ENCODE results near the gene ZNF408.
"Not testable (repeated sequence)": the region's sequence is repeated elsewhere in the genome, so short reads cannot be mapped to it uniquely, and the experiment has no call there.

Gene ZNF408

DNA sequence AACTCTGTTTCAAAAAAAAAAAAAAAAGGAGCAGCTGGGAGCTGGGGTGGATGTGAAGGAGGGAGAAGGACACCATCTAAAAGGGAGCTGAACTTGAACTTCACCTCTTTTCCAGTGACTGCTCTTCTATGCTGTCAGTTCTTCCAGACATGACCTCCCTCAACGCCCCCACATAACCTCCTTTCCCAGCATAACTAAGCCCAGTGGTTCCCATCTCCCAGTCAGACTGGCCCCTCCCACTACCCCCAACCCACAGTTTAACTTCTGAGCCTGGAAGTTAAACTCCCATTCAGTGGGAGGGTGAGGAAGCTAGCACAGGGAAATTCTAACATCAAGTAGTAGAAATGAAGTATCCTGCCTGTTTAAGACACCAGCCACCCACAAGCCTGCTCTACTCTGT lies 2.2 kb upstream of the ZNF408 start:
- no peak for DNase-seq

DNA sequence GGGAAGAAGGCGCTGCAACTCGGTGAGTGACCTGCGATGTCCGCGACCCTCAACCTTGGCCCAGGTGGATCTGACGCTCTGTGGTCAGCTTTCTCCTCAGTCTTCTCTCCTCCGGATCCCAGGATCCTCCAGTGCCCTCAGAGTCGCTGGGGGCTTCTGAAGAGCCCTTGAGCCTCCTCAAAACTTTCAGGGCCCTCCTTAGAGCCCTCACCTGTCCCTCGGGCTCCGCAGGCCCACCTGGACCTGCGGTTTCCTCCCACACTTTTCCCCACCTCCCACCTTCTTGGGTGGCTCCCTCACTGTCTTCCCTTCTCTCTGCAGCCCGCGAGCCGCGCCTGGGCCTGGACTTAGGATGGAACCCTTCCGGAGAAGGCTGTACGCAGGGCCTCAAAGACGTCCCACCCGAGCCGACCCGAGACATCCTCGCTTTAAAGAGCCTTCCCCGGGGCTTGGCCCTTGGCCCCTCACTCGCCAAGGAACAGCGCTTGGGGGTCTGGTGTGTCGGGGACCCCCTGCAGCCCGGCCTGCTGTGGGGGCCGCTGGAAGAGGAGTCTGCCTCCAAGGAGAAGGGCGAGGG lies 335 bp downstream of the ZNF408 start:
- peak in 1 of 2 experiments; percentile 15 for DNase-seq

DNA sequence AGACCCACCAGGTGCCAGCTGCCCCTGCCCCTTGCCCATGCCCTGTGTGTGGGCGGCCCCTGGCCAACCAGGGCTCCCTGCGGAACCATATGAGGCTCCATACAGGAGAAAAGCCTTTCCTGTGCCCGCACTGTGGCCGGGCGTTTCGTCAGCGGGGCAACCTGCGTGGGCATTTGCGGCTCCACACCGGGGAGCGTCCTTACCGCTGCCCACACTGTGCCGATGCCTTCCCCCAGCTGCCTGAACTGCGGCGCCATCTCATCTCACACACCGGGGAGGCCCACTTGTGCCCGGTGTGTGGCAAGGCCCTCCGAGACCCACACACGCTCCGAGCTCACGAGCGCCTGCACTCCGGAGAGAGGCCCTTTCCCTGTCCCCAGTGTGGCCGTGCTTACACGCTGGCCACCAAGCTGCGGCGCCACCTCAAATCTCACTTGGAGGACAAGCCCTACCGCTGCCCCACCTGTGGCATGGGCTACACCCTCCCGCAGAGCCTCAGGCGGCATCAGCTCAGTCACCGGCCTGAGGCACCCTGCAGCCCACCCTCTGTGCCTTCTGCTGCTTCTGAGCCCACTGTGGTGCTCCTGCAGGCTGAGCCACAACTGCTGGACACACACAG lies 4.3 kb downstream of the ZNF408 start:
- DNase-seq: no peak

DNA sequence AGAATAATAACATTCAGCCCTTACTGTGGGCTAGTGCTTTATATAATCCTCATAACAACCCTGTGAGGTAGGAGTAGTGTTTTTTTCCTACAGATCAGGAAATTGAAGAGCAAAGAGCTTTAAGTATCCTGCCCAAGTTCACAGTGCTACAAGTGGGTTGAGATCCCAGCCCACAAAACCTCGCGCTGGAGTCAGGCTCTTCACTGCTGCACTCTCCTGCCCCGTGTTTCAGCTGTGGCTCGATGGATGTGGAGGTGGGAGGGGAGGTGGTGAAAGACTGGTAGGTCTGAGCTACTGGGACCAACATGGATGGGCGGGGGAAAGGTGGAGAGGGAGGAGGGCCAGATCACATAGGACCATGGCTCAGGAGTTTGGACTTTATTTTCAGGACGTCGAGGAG lies 6.1 kb downstream of the ZNF408 start:
- DNase-seq: no peak

DNA sequence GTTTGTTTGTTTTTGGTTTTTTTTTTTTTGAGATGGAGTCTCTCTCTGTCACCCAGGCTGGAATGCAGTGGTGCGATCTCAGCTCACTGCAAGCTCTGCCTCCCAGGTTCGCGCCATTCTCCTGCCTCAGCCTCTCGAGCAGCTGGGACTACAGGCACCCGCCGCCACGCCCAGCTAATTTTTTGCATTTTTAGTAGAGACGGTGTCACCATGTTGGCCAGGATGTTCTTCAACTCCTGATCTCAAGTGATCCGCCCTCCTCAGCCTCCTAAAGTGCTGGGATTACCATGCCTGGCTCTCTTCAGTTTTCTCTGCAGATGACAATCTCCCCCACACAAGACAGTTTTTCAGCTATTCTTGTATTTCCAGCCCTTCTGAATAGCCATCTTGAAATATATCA lies 8.5 kb downstream of the ZNF408 start:
- DNase-seq: not testable (repeated sequence)

DNA sequence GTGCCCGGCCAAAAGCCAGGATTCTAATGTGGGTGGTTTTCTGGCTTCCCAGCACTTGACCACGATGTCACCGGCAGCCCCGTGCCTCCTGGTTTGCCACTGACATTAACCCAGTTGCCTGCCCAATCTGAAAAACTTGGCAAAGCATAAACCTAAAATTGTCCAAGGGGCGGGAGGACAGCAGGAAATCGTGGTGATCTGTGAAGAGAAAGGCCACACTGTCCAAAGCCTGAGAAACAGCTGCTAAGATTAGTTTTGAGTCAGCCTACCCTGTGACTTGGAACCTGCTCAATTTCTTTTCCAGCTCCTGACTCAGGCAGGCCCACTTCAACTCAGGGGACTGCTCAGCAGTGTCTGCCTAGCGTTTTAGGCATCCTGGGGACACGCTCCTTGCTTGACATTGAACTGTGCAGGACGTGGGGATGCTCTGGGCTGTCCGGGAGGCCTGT lies 10.0 kb downstream of the ZNF408 start:
- no peak for DNase-seq

DNA sequence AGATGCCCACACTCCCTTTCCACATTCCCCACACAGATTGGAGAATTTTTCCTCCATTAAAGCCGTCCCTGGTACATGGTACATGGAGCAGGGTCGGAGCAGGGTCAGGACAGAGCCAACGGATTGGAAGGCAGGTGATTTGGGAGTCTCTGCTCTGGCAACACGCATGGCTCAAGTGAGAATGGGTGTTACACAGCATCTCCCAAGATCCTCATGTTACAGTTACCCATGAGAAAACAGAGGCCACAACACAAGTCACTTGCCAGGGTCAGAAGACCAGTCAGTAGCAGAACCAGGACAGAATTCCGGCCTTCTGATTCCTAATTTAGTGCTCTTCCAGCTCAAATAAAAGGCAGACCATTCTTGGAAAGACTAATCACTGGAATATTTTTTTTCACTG lies 10.5 kb downstream of the ZNF408 start:
- no peak for DNase-seq

DNA sequence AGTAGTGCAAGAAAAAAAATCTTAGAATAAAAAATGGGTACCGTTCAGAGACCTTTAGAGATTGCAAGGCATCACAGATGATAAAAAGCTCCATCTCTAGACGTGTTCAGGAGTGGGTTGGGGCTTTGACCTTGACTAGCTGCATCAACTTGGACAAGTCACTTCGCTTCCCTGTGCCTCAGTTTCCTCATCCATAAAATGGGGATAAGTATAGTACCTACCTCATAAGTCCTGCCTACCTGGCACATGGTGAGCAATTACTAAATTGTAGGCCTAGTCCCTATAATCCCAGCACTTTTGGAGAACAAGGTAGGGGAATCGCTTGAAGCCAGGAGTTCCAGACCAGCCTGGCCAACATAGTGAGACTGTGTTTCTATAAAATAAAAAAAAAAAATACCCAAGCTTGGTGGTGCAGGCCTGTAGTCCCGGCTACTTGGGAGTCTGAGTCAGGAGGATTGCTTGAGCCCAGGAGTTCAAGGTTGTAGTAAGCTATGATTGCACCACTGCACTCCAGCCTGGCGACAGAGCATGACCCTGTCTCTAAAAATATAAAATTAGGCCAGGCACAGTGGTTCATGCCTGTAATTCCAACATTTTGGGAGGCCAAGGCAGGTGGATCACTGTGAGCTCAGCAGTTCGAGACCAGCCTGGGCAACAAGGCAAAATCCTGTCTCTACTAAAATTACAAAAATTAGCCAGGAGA lies 12.2 kb downstream of the ZNF408 start:
- DNase-seq: no peak

DNA sequence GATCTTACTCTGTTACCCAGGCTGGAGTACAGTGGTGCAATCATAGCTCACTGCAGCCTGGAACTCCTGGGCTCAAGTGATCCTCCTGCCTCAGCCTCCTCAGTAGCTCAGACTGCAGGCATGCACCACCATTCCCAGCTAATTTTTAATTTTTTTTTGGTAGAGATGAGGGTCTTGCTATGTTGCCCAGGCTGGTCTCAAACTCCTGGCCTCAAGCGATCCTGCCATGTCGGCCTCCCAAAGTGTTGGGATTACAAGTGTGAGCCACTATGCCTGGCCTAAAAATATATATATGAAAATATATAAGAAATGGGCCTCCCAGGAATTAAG lies 17.0 kb downstream of the ZNF408 start:
- not testable (repeated sequence) for DNase-seq

DNA sequence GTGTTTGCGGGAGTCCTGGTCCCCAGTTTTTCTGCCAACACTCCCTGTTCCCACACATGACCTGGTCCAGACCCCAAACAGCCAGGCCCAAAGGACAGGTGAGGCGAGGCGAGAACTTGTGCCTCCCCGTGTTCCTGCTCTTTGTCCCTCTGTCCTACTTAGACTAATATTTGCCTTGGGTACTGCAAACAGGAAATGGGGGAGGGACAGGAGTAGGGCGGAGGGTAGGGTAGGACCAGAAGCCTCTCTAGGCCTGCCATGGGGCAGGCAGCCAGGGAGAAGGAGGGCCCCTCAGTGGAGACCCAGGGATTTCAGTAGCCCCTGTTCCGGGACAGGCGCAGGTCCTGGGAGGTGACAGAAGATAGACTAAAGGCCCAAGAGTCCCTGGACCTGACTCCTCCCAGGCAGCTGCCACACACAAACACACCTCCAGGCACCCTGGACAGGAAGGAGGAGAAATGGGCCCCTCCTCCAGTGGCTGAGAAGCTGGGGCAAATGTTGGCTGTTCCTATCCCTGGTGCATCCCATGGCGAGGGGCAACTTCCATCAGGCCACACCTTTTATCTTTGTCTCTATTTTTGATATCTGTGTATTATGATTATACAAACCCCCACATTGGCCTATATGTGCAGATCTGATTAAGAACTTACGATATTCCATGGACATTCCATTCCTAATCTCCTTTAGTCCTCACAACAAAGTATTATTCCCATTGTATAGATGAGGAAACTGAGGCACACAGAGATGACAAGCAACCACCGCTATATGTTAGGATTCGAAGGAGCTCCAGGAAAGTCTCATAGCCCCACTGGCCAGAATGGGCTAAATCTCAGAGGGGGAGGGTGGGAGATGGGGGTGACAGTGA lies 17.6 kb downstream of the ZNF408 start:
- DNase-seq: no peak

DNA sequence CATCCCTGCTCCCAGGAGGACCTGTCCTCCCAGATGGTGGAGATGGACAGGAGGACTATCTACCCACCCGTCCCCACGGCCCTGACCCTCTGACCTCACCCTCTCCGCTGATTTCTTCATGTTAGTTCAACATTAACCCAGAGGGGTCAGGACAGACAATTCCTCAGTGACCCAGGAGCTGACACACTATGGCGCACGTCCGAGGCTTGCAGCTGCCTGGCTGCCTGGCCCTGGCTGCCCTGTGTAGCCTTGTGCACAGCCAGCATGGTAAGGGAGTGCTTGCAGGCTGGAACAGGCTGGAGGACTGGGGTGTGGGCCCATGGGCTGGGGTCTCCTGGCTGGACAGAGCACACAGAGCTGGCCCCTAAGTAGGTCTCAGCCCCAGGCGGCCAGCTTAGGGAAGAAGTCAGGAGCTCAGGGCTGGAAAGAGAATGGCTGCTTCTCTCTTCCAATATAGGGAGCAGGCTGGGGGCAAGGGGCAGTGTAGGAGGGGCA lies 18.3 kb downstream of the ZNF408 start, which contains the start of gene F2:
TSS of gene F2 (plus strand) at position 166 of the 495 bp plus-strand sequence. CDS start at position 189, 23 bp downstream.
- no peak for DNase-seq

DNA sequence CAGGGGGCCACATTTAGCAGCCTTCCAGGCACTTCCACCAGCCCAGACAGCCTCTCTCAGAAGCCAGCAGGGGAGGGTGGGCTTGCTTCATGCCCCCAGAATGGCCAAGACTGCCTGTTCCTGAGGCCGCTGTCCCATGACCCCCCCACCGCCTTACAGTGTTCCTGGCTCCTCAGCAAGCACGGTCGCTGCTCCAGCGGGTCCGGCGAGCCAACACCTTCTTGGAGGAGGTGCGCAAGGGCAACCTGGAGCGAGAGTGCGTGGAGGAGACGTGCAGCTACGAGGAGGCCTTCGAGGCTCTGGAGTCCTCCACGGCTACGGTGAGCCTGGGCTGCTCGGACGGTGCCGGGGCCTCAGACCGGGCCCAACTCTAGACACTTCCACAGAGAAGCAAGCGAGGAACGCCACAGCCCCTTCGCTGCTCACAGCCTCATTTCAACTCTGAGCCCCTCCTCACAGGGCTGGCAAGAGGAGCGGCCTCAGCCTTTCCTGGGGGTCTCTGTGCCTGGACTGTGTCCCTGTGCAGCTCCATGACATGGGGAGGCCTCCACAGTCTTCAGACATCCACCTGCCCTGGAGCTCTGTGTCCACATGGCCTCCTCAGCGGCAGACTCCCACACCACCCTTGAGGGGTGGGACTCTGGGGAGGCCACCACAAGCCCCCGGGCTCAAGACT lies 18.9 kb downstream of the ZNF408 start:
- no peak for DNase-seq

DNA sequence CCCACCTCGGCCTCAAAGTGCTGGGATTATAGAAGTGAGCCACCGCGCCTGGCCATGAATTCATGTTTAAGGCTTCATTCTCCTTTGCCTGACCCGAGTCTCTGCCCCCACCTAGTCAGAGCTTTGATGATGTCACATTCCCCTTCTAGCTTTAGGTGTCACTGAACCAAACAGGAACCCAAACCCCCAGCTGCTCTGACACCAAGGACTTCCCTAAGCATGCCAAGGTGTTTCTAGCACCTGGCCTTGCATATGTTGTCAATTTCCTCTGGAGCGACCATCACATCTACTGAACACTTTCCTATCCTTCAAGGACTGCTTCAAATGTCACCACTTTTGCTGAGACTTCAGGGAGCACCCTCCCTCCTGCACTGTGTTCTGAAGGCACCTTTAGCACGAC lies 20.5 kb downstream of the ZNF408 start:
- no peak for DNase-seq

DNA sequence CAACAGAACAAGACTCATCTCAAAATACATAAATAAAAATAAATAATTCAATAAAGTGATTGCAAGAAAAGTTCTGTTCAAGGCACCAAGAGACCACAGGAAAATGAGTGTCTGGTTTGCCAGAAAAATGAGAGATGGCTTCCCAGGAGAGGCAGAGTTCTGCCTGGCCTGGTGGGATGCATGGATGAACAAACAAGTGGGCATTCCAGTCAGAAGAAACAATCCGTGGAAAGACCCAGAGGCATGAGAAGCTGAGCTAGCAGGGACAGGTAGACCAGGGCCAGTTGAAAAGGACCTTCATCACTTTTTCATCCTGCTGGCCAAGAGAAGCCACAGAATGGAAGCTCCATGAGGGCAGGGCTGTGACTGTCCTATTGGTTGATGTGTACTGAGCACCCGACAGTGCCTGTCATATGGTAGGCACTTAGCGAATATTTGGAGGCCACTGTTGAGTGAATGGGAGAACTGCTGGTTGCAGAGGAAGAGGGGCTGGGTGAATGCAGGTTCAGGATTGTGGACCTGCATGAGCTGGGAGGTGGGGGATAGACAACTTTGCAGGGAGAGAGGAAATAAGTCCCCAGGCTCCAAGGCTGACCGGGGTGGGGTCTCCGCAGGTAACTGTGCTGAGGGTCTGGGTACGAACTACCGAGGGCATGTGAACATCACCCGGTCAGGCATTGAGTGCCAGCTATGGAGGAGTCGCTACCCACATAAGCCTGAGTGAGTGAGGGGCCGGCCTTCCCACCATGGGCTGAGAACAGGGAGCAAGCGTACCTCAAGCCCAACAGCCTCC lies 21.9 kb downstream of the ZNF408 start:
- DNase-seq: no peak

DNA sequence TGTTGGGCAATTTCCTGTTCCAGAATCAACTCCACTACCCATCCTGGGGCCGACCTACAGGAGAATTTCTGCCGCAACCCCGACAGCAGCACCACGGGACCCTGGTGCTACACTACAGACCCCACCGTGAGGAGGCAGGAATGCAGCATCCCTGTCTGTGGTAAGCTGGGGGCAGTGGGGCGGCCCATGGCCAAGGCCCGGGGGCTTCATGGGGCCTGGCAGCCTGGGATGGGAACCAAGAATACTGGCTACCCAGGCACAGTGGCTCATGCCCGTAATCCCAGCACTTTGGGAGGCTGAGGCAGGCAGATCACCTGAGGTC lies 22.5 kb downstream of the ZNF408 start:
- no peak for DNase-seq

DNA sequence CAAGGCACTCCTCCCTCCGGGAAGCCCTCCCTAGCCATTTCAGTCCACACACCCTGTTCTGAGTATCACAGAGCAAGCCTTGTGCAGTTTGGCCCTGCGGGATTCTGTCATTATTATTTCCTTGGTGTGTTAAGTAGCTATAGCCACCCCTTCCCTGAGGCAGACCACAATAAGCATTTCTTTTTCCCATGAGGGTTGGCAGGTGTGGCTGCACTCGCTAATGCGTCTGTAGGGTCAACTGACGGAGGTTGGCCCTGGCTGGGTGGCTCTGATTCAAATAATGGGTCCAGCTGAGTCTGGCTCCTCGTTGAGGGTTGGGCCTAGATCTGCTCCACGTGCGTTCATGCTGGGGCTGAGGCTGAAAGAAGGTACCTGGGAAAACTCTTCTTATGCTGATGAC lies 23.3 kb downstream of the ZNF408 start:
- no peak for DNase-seq

DNA sequence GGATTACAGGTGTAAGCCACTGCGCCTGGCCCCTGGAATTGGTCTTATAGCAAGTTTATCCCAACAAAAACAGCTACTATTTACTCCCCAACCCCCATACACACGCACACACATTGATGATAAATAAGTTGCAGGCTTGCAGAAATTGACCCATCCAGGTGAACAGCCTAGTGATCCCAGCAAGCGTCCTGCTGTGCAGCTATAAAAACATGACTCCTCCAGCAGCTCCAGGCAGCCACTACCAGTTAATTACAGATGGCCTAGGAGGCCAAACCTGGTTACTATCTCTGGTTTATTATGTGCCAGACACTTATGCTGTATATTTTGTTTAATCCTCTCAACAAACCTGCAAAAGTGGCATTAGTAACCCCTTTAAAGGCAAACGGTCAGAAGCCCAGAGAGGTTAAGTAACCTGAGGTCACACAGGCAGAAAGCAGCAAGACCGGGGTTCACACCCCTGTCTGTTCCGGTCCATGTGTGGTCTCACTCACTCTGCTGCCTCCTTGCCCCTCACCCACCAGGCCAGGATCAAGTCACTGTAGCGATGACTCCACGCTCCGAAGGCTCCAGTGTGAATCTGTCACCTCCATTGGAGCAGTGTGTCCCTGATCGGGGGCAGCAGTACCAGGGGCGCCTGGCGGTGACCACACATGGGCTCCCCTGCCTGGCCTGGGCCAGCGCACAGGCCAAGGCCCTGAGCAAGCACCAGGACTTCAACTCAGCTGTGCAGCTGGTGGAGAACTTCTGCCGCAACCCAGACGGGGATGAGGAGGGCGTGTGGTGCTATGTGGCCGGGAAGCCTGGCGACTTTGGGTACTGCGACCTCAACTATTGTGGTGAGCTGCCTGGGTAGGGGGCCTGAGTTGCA lies 24.7 kb downstream of the ZNF408 start:
- DNase-seq: no peak

DNA sequence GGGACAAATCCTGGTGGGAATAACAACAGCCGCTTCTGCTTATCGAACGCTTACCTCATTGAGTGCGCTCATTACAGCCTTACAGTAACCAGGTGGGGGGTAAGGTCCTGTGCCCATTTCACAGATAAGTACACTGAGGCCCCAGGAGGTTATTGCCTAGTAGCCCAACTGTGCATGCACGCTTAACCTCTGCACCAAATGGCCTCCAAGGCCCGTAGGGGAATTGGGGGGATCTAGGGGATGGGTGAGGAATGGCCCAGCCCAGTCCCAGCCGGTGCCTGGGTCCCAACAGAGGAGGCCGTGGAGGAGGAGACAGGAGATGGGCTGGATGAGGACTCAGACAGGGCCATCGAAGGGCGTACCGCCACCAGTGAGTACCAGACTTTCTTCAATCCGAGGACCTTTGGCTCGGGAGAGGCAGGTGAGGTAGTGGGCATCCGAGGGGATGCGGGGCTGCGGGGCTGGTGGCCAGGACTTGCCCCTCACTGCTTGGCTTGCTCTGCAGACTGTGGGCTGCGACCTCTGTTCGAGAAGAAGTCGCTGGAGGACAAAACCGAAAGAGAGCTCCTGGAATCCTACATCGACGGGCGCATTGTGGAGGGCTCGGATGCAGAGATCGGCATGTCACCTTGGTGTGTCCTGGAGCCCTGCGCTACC lies 25.5 kb downstream of the ZNF408 start:
- no peak for DNase-seq

DNA sequence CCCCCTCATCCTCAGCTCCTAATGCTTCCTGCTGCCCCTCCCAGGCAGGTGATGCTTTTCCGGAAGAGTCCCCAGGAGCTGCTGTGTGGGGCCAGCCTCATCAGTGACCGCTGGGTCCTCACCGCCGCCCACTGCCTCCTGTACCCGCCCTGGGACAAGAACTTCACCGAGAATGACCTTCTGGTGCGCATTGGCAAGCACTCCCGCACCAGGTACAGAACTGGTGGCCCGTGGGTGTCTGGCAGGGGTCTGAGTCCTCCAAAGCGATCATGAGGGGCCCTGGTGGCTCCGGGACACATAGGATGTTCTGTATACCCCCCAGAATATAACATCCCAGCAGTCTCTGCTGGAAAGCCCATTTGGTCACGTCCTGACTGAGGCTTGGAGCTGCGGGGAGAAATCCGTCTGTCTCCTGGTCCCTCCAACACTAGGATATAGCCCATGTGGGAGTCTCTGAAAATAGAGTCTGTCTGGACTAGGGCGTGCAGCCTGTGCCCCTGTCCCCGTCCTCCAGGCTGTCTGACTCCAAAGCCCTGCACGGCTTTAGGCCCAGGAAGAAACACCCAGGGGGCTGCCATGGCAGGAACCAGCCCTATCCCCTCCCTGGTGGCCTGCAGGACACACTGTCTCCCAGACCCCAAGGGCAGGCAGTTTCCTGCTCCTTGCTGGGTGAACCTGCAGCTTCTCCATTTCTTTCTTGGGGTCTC lies 27.3 kb downstream of the ZNF408 start:
- DNase-seq: no peak

DNA sequence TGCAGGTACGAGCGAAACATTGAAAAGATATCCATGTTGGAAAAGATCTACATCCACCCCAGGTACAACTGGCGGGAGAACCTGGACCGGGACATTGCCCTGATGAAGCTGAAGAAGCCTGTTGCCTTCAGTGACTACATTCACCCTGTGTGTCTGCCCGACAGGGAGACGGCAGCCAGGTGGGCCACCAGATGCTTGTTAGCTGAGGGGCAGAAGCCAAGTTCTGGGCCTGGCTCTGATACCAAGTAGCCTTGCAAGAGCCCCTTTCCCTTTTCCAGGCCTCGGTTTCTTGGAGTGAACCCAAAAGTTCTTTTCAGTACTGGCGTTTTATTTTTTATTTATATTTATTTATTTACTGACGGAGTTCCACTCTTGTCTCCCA lies 27.8 kb downstream of the ZNF408 start:
- DNase-seq: no peak

Data from activated CD4-positive, alpha-beta T cell treated with anti-CD3 and anti-CD28 coated beads, Interleukin-2, amount 50 U/mL, for 48 hours (primary cell).